ENCODE measurements around the gene CDR2.

The CDR2 gene

DNA sequence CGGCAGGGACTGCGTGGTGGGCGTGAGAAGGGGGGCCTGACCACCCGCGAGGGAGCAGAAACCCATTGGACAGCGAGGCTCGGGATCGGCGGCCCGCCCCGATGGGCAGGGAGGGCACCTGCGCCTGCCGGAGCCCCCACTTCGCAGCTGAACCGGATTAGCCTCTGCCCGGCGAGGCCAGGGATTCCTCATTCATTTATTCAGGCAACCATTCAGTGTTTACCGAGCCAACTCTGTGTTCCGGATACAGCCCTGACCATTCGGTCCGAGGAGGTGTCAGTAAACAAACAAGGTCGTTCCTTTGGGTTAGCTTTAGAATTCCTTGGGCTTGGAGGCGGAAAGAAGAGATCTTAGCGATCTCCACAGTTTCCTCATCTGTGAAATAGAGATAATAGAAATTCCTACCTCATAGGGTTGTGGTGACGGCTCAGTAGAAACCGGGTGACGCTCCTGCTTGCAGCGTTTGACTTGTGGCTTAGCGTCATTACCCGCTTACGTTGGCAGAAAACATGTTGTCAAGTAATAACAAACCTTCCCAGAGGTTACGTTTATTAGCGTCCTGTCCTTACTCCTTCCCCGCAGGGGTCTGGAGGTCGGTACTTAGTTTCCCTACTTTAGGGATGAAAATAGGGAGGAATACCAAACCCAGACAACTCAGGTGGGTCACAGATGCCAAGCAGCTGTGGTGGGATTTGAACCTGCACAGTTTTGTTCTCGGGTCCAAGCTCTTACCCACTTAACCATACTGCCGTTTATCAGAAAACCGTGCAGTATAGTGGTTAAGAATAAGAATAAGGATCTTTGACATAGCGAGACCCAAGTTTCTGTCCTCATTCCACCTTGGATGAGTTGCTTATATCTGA, 76.3 kb downstream of the CDR2 start:
- TF ChIP-seq, protein P1, sequence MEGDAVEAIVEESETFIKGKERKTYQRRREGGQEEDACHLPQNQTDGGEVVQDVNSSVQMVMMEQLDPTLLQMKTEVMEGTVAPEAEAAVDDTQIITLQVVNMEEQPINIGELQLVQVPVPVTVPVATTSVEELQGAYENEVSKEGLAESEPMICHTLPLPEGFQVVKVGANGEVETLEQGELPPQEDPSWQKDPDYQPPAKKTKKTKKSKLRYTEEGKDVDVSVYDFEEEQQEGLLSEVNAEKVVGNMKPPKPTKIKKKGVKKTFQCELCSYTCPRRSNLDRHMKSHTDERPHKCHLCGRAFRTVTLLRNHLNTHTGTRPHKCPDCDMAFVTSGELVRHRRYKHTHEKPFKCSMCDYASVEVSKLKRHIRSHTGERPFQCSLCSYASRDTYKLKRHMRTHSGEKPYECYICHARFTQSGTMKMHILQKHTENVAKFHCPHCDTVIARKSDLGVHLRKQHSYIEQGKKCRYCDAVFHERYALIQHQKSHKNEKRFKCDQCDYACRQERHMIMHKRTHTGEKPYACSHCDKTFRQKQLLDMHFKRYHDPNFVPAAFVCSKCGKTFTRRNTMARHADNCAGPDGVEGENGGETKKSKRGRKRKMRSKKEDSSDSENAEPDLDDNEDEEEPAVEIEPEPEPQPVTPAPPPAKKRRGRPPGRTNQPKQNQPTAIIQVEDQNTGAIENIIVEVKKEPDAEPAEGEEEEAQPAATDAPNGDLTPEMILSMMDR (IDR thresholded peaks at IDR 0.05; ENCODE audit: insufficient read depth, missing control alignments) = no peak
- no peak for FAIRE-seq
- DNase-seq (ENCODE audit: insufficient read length, low spot score) = no peak

DNA sequence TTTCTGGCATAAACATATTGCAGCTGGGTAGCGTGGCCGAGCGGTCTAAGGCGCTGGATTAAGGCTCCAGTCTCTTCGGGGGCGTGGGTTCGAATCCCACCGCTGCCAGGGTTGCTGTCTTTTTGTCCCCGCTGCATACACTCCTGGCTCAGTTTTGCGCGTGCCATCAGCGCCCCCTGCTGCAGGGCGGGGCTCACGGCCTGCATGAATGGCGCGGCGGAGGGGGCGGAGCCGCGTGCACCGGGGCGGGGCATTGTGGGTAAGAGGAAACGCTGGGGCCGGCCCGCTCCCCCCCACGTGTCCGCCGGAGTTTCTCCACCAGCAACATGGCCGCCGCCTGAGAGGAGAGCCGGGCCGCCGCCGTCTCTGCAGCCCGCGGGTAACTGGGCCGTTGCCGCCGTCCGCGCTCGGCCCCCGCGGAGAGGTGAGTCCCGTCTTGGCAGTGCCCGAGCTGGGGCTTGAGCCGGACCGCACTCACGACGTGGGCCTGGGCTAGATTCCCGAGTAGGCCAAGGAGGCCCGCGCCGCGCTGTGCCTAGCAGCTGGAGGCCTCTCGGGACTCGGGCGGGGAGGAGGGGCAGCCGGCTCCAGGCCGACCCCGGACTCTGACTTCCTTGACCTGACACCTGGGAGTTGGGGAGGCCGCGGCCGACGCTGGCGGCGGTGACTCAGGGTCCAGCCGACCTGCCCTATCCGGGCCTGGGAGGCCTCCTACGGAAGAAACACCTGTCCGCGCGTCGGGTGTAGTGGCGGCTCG, 77.1 kb downstream of the CDR2 start, which contains the start of gene POLR3E:
Gene POLR3E, plus strand, starts transcription at position 296 of the 757 bp plus-strand sequence. CDS start 5,560 bp downstream, outside the sequence.
- no peak for FAIRE-seq
- peak; percentile 37 for DNase-seq (ENCODE audit: insufficient read length, low spot score)
- TF ChIP-seq, protein P1 (IDR thresholded peaks at IDR 0.05; ENCODE audit: insufficient read depth, missing control alignments) = peak; percentile 89

DNA sequence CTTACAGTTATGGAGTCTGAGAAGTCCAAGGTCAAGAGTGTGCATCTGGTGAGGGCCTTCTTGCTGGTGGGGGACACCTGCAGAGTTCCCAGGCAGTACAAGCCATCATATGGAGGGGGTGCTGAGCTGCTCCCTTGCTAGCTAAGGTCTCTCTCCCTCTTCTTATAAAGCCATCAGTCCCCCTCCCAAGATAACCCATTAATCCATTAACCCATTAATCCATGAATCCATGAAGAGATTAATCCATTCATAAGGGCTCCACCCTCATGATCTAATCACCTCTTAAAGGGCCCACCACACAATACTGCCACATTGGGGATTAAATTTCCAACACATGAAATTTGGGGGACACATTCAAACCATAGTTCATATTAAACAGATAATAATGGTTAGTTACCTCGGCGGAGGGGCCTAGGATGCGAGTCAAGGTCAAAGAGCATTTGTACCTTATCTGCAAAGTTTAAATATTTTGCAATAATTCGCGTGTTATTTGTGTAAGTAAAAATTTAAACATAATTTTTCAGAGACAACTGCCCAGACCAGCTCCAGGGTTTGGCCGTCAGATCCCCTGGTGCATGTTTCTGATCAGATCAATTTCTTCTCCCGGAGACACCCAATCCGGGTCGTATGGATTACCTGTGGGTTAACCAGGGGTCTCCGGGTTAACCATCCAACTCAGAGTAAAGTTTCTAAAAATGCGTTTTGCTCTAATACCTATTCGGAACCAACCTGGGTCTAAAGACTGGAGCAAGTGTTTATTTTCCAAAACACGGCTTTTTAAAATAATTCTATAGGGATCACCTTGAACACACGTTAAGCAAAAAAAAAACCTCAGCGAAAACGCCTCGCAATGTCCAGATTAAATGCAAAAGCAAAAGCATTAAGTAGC, 78.0 kb downstream of the CDR2 start:
- TF ChIP-seq, protein P1 (IDR thresholded peaks at IDR 0.05; ENCODE audit: insufficient read depth, missing control alignments) = no peak
- FAIRE-seq (peak; percentile 80), DNase-seq (ENCODE audit: insufficient read length, low spot score) (no peak)

Data from D721Med (cell line).